VCaP (cell line): ENCODE measurements around the gene SORL1-AS1.

Experiments
- H3K27ac ChIP-seq: fragments of 450-650 bp; 2 replicates; pipeline ENCODE4 v1.5.1; 2017
- TF ChIP-seq, protein P1 (sequence below): fragments of 450-650 bp; conservative IDR thresholded peaks from 2 replicates; pipeline ENCODE4 v1.5.1; 2017; ENCODE audit warnings: mild to moderate bottlenecking, moderate library complexity

Gene SORL1-AS1

GRCh38 chr11:121420398-121420797 is 32.4 kb downstream of the SORL1-AS1 start:
- TF ChIP-seq, protein P1, sequence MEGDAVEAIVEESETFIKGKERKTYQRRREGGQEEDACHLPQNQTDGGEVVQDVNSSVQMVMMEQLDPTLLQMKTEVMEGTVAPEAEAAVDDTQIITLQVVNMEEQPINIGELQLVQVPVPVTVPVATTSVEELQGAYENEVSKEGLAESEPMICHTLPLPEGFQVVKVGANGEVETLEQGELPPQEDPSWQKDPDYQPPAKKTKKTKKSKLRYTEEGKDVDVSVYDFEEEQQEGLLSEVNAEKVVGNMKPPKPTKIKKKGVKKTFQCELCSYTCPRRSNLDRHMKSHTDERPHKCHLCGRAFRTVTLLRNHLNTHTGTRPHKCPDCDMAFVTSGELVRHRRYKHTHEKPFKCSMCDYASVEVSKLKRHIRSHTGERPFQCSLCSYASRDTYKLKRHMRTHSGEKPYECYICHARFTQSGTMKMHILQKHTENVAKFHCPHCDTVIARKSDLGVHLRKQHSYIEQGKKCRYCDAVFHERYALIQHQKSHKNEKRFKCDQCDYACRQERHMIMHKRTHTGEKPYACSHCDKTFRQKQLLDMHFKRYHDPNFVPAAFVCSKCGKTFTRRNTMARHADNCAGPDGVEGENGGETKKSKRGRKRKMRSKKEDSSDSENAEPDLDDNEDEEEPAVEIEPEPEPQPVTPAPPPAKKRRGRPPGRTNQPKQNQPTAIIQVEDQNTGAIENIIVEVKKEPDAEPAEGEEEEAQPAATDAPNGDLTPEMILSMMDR = no peak
- H3K27ac ChIP-seq = no peak overlapping the region

GRCh38 chr11:121419836-121420235 is 32.9 kb downstream of the SORL1-AS1 start:
- TF ChIP-seq, protein P1 = no peak
- H3K27ac ChIP-seq = no peak overlapping the region

DNA sequence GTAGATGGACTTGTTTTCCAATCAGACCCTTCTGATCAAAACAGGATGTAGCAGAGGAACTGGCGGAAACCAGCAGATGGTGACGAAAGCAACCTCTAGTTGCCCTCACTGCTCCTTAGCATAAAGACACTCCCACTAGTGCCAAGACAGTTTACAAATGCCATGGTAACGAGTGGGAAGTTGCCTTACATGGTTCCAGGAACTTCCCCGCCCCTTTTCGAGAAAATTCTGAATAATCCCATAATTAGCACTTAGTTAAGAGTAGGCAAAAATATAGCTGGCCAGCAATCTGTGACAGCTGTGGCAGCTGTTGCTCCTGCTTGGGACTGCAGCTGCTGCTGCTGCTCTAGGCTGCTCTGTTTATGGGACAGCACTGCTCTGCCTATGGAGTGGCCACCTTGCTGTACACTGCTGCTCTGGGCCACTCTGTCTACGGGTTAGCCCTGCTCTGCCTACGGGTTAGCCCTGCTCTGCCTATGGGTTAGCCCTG is 34.1 kb downstream of the SORL1-AS1 start:
- H3K27ac ChIP-seq = no peak overlapping the region

GRCh38 chr11:121417607-121418006 is 35.2 kb downstream of the SORL1-AS1 start:
- peak overlapping the region; percentile 44 for H3K27ac ChIP-seq
- TF ChIP-seq, protein P1 = no peak

More for the DNA sequence above, 34.1 kb downstream of the SORL1-AS1 start:
- TF ChIP-seq, protein P1 = no peak

DNA sequence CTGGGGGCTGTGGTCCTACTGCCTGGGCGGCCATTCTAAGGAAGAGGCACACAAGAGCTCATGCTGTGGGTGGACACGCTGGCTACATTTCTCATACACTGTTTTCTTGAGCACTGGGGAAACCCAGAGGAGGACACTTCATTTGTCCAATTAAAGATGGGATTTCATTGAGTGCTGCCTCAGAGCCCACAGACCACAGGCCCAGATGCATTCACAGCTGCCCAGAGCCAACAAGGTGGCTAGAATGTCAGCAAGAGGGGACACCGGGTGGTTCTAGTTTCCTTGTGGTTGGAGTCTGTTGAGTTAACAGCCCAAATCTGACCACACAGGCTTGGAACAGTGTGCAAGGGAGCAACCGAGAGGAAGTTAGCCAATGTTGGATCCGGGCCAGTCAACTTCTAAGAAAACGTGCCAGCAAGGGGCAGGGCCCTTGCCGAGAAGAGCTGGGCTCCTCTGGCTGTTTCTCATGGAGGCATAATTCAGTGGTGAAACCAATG is 35.7 kb downstream of the SORL1-AS1 start:
- H3K27ac ChIP-seq = peak overlapping the region; percentile 44
- TF ChIP-seq, protein P1 = no peak

GRCh38 chr11:121415856-121416255 is 36.9 kb downstream of the SORL1-AS1 start:
- TF ChIP-seq, protein P1 = no peak
- no peak overlapping the region for H3K27ac ChIP-seq

GRCh38 chr11:121414141-121414913 is 38.4 kb downstream of the SORL1-AS1 start:
- no peak overlapping the region for H3K27ac ChIP-seq
- TF ChIP-seq, protein P1 = no peak
